Effector memory CD8-positive, alpha-beta T cell (primary cell): ENCODE results near the gene FHIT.

ENCODE experiments used
- ATAC-seq: fragments of 150-1000 bp; cut with Tn5 transposase; replicated peaks from 2 replicates; pipeline ENCODE4 v1.10.0; 2021; ENCODE audit warnings: mild to moderate bottlenecking, moderate library complexity
- DNase-seq, 3 experiments: peaks; one replicate each; pipeline ENCODE4 v3.0.0; 2021
- H3K27ac Mint-ChIP-seq, 2 donors: one replicate each; pipeline ENCODE4 v1.8.0; 2022; ENCODE audit warnings: mild to moderate bottlenecking in 2 of 2, mixed read lengths in 2 of 2, moderate library complexity in 2 of 2
- H3K27me3 Mint-ChIP-seq, 2 donors: one replicate each; pipeline ENCODE4 v1.8.0; 2022; ENCODE audit warnings: mixed read lengths in 2 of 2
- H3K36me3 Mint-ChIP-seq: one replicate; pipeline ENCODE4 v1.8.0; 2022; ENCODE audit warnings: mild to moderate bottlenecking, moderate library complexity, mixed read lengths; ENCODE audit not compliant: insufficient read depth
- H3K4me1 Mint-ChIP-seq, 2 donors: one replicate each; pipeline ENCODE4 v1.8.0; 2022; ENCODE audit warnings: low read depth in 2 of 2, mixed read lengths in 2 of 2
- H3K4me3 Mint-ChIP-seq, 2 donors: one replicate each; pipeline ENCODE4 v1.8.0; 2022; ENCODE audit warnings: mild to moderate bottlenecking in 2 of 2, mixed read lengths in 2 of 2, moderate library complexity in 2 of 2
- H3K9me3 Mint-ChIP-seq, 2 donors: one replicate each; pipeline ENCODE4 v1.8.0; 2022; ENCODE audit warnings: mixed read lengths in 2 of 2

The FHIT gene

GRCh38 chr3:60386306-60386705 is 864.9 kb downstream of the FHIT start:
- peaks cover 0 to 6% of the 10 kb centered on the region in 2 donors for H3K27me3 Mint-ChIP-seq
- H3K27ac Mint-ChIP-seq, result no peak overlapping the region
- no peak for DNase-seq
- ATAC-seq, result no peak
- H3K4me3 Mint-ChIP-seq, result no peak overlapping the region
- H3K9me3 Mint-ChIP-seq, result no peaks in the 10 kb centered on the region
- no peaks in the 10 kb centered on the region for H3K4me1 Mint-ChIP-seq
- no peaks in the 10 kb centered on the region for H3K36me3 Mint-ChIP-seq

GRCh38 chr3:60384341-60384740 is 866.9 kb downstream of the FHIT start:
- H3K9me3 Mint-ChIP-seq, result no peaks in the 10 kb centered on the region
- ATAC-seq (no peak), DNase-seq (no peak)
- H3K27me3 Mint-ChIP-seq, result peaks cover 0 to 6% of the 10 kb centered on the region in 2 donors
- no peak overlapping the region for H3K27ac Mint-ChIP-seq
- H3K36me3 Mint-ChIP-seq, result no peaks in the 10 kb centered on the region
- H3K4me3 Mint-ChIP-seq, result no peak overlapping the region
- no peaks in the 10 kb centered on the region for H3K4me1 Mint-ChIP-seq

- Mint-ChIP-seq H3K9me3 (no peaks in the 10 kb centered on the region), H3K27me3 (peaks cover 0 to 3% of the 10 kb centered on the region in 2 donors), H3K4me1 (no peaks in the 10 kb centered on the region), H3K36me3 (no peaks in the 10 kb centered on the region), H3K4me3 (no peak overlapping the region), H3K27ac (no peak overlapping the region)
- no peak for DNase-seq
- no peak for ATAC-seq
Measured at GRCh38 chr3:60383345-60383744, 867.9 kb downstream of the FHIT start.

GRCh38 chr3:60366486-60366885 is 884.8 kb downstream of the FHIT start:
- Mint-ChIP-seq H3K4me3 (no peak overlapping the region), H3K36me3 (no peaks in the 10 kb centered on the region), H3K9me3 (no peaks in the 10 kb centered on the region), H3K4me1 (peaks cover 0 to 4% of the 10 kb centered on the region in 2 donors), H3K27me3 (peaks cover 11 to 21% of the 10 kb centered on the region in 2 donors), H3K27ac (no peak overlapping the region)
- DNase-seq (no peak), ATAC-seq (no peak)

GRCh38 chr3:60365360-60365759 is 885.9 kb downstream of the FHIT start:
- ATAC-seq (no peak), DNase-seq (no peak)
- Mint-ChIP-seq H3K9me3 (no peaks in the 10 kb centered on the region), H3K36me3 (no peaks in the 10 kb centered on the region), H3K27me3 (peaks cover 15 to 21% of the 10 kb centered on the region in 2 donors), H3K4me1 (peaks cover 0 to 4% of the 10 kb centered on the region in 2 donors), H3K4me3 (no peak overlapping the region), H3K27ac (no peak overlapping the region)

- H3K27ac Mint-ChIP-seq, result no peak overlapping the region
- no peaks in the 10 kb centered on the region for H3K9me3 Mint-ChIP-seq
- peaks cover 0 to 4% of the 10 kb centered on the region in 2 donors for H3K4me1 Mint-ChIP-seq
- no peak overlapping the region for H3K4me3 Mint-ChIP-seq
- DNase-seq, result no peak
- ATAC-seq, result no peak
- H3K27me3 Mint-ChIP-seq, result peaks cover 12 to 21% of the 10 kb centered on the region in 2 donors
- H3K36me3 Mint-ChIP-seq, result no peaks in the 10 kb centered on the region
Measured at GRCh38 chr3:60364475-60364874, 886.8 kb downstream of the FHIT start.

GRCh38 chr3:60363817-60364216 is 887.4 kb downstream of the FHIT start:
- H3K4me3 Mint-ChIP-seq, result no peak overlapping the region
- no peaks in the 10 kb centered on the region for H3K9me3 Mint-ChIP-seq
- no peak overlapping the region for H3K27ac Mint-ChIP-seq
- no peaks in the 10 kb centered on the region for H3K36me3 Mint-ChIP-seq
- no peak for DNase-seq
- H3K27me3 Mint-ChIP-seq, result peaks cover 12 to 21% of the 10 kb centered on the region in 2 donors
- ATAC-seq, result no peak
- H3K4me1 Mint-ChIP-seq, result peaks cover 0 to 4% of the 10 kb centered on the region in 2 donors

- H3K4me3 Mint-ChIP-seq, result no peak overlapping the region
- H3K27ac Mint-ChIP-seq, result no peak overlapping the region
Measured at GRCh38 chr3:60355825-60356224, 895.4 kb downstream of the FHIT start.

GRCh38 chr3:60351481-60351880 is 899.8 kb downstream of the FHIT start:
- Mint-ChIP-seq H3K4me1 (no peaks in the 10 kb centered on the region), H3K4me3 (no peak overlapping the region), H3K27me3 (no peaks in the 10 kb centered on the region), H3K36me3 (no peaks in the 10 kb centered on the region), H3K9me3 (no peaks in the 10 kb centered on the region), H3K27ac (no peak overlapping the region)
- no peak for ATAC-seq
- no peak for DNase-seq

More at GRCh38 chr3:60355825-60356224, 895.4 kb downstream of the FHIT start:
- H3K27me3 Mint-ChIP-seq, result peaks cover 0 to 4% of the 10 kb centered on the region in 2 donors
- H3K9me3 Mint-ChIP-seq, result no peaks in the 10 kb centered on the region
- DNase-seq (no peak), ATAC-seq (no peak)
- H3K4me1 Mint-ChIP-seq, result no peaks in the 10 kb centered on the region
- no peaks in the 10 kb centered on the region for H3K36me3 Mint-ChIP-seq

- ATAC-seq (no peak), DNase-seq (no peak)
- H3K36me3 Mint-ChIP-seq, result no peaks in the 10 kb centered on the region
- H3K27me3 Mint-ChIP-seq, result no peaks in the 10 kb centered on the region
- no peaks in the 10 kb centered on the region for H3K9me3 Mint-ChIP-seq
- H3K4me3 Mint-ChIP-seq, result no peak overlapping the region
- no peaks in the 10 kb centered on the region for H3K4me1 Mint-ChIP-seq
- H3K27ac Mint-ChIP-seq, result no peak overlapping the region
Measured at GRCh38 chr3:60344340-60344739, 906.9 kb downstream of the FHIT start.

- no peak for ATAC-seq
- Mint-ChIP-seq H3K36me3 (no peaks in the 10 kb centered on the region), H3K4me3 (no peak overlapping the region), H3K9me3 (no peaks in the 10 kb centered on the region), H3K27ac (no peak overlapping the region), H3K27me3 (no peaks in the 10 kb centered on the region), H3K4me1 (no peaks in the 10 kb centered on the region)
- DNase-seq, result no peak
Measured at GRCh38 chr3:60343831-60344230, 907.4 kb downstream of the FHIT start.

GRCh38 chr3:60339304-60339703 is 911.9 kb downstream of the FHIT start:
- H3K4me3 Mint-ChIP-seq, result no peak overlapping the region
- no peak overlapping the region for H3K27ac Mint-ChIP-seq
- H3K4me1 Mint-ChIP-seq, result no peaks in the 10 kb centered on the region
- no peaks in the 10 kb centered on the region for H3K36me3 Mint-ChIP-seq
- no peaks in the 10 kb centered on the region for H3K27me3 Mint-ChIP-seq
- no peaks in the 10 kb centered on the region for H3K9me3 Mint-ChIP-seq
- no peak for ATAC-seq
- DNase-seq, result no peak

- no peak for ATAC-seq
- H3K36me3 Mint-ChIP-seq, result no peaks in the 10 kb centered on the region
Measured at GRCh38 chr3:60337421-60337820, 913.8 kb downstream of the FHIT start.

GRCh38 chr3:60336061-60336460 is 915.2 kb downstream of the FHIT start:
- Mint-ChIP-seq H3K27me3 (no peaks in the 10 kb centered on the region), H3K27ac (no peak overlapping the region), H3K36me3 (no peaks in the 10 kb centered on the region), H3K4me1 (peaks cover 0 to 2% of the 10 kb centered on the region in 2 donors), H3K4me3 (no peak overlapping the region), H3K9me3 (no peaks in the 10 kb centered on the region)
- DNase-seq, result no peak
- ATAC-seq, result no peak

More at GRCh38 chr3:60337421-60337820, 913.8 kb downstream of the FHIT start:
- Mint-ChIP-seq H3K9me3 (no peaks in the 10 kb centered on the region), H3K4me3 (no peak overlapping the region), H3K27ac (no peak overlapping the region), H3K27me3 (no peaks in the 10 kb centered on the region), H3K4me1 (peaks cover 0 to 2% of the 10 kb centered on the region in 2 donors)
- no peak for DNase-seq

- no peak overlapping the region for H3K27ac Mint-ChIP-seq
- no peaks in the 10 kb centered on the region for H3K36me3 Mint-ChIP-seq
- H3K27me3 Mint-ChIP-seq, result peaks cover 0 to 8% of the 10 kb centered on the region in 2 donors
- no peak for ATAC-seq
- DNase-seq, result no peak
- H3K4me3 Mint-ChIP-seq, result no peak overlapping the region
- peaks cover 0 to 2% of the 10 kb centered on the region in 2 donors for H3K4me1 Mint-ChIP-seq
- no peaks in the 10 kb centered on the region for H3K9me3 Mint-ChIP-seq
Measured at GRCh38 chr3:60333710-60334109, 917.5 kb downstream of the FHIT start.
